ENCODE results near the gene RHEX. TPM values are rescaled to one million over a fixed set of nuclear protein-coding genes. Genes with fewer than 3 reads are reported as not detected.

Gene RHEX
- total RNA-seq, 4 donors from 2014 or later = 0.93 to 9.9 (median 1.7) TPM; not detected in 1

DNA sequence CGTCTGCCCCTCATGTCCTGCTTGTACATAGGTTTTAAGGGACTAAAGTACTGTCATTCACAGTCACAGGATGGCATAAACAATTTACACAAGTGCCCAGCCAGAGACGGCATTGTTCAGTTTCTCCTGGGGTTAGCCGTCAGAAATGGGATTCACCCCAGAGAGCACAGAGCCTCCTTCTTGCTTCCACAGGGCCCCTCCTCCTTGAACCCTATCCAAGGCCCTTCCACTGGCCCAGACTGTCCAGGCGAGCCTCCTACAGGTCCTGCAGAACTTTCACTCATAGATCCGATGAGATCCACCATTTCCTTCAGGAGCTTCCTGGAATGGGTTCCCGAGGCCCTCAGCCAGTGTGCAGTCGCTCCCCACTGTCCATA is 54.2 kb downstream of the RHEX start:
- DNase-seq (ENCODE audit: low spot score in 2 of 2) = no peak
- 62 to 77% methylated on average over 7 of the region's 7 CpGs for WGBS, 2 donors
- H3K4me3 ChIP-seq (ENCODE audit: low read depth, poor library complexity, severe bottlenecking) = no peak overlapping the region
- TF ChIP-seq, protein P1, sequence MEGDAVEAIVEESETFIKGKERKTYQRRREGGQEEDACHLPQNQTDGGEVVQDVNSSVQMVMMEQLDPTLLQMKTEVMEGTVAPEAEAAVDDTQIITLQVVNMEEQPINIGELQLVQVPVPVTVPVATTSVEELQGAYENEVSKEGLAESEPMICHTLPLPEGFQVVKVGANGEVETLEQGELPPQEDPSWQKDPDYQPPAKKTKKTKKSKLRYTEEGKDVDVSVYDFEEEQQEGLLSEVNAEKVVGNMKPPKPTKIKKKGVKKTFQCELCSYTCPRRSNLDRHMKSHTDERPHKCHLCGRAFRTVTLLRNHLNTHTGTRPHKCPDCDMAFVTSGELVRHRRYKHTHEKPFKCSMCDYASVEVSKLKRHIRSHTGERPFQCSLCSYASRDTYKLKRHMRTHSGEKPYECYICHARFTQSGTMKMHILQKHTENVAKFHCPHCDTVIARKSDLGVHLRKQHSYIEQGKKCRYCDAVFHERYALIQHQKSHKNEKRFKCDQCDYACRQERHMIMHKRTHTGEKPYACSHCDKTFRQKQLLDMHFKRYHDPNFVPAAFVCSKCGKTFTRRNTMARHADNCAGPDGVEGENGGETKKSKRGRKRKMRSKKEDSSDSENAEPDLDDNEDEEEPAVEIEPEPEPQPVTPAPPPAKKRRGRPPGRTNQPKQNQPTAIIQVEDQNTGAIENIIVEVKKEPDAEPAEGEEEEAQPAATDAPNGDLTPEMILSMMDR (IDR thresholded peaks at IDR 0.05) = no peak
- TF ChIP-seq POLR2A (IDR thresholded peaks at IDR 0.05) = no peak
- intact Hi-C loops (cut with DNase I; ENCODE audit: low total_unique reads) = no loop called here

DNA sequence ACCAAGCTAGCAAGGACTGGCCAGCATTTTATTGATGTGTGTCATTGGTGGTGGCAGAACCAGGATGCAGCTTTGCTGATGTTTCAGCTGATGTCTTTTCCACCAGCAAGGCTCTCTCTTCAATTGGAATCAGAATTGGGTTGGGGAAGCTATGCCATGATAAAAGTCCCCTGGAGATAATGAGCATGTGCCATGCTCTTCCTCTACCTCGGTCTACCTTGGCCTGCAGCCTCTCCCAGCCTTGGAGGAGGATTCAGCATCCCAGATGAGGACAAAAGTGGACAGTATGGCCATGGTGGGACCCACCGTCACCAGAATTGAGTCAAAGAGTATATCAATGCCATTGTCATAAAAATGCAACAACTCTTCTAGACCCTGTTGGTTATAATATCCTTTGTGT is 55.7 kb downstream of the RHEX start:
- intact Hi-C loops (cut with DNase I; ENCODE audit: low total_unique reads) = no loop called here
- H3K4me3 ChIP-seq (ENCODE audit: low read depth, poor library complexity, severe bottlenecking) = no peak overlapping the region
- no peak for TF ChIP-seq POLR2A (IDR thresholded peaks at IDR 0.05)
- TF ChIP-seq, protein P1 (IDR thresholded peaks at IDR 0.05) = no peak
- DNase-seq (ENCODE audit: low spot score in 2 of 2) = no peak
- WGBS, 2 donors = 93 to 94% methylated on average over 2 of the region's 2 CpGs

DNA sequence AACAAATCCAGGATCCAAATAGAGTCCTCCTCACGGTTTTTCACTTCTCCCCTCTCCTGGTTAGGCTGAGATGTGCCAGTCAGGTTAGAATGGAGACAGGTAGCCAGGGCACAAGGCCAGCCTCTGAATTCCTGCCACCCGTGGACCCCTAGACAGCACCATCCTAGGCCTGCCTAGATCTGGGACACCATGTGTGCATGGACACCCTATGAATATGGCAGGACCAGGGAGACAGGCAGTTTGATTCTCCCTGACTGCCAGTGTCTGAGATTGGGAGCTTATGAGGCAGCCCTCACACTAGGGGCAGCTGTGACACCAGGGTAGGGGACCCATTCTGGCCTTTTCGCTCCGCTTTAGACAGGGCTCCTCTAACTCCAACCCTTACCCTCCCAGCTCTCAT is 56.7 kb downstream of the RHEX start:
- DNase-seq (ENCODE audit: low spot score in 2 of 2) = no peak
- WGBS, 2 donors = 82 to 87% methylated on average over 4 of the region's 4 CpGs
- intact Hi-C loops (cut with DNase I; ENCODE audit: low total_unique reads) = loop anchor here (5.0 kb wide), 2 partner anchors 127 to 187 kb away; no protein-coding TSS in a partner anchor
- H3K4me3 ChIP-seq (ENCODE audit: low read depth, poor library complexity, severe bottlenecking) = no peak overlapping the region
- TF ChIP-seq, protein P1 (IDR thresholded peaks at IDR 0.05) = no peak
- TF ChIP-seq POLR2A (IDR thresholded peaks at IDR 0.05) = no peak

DNA sequence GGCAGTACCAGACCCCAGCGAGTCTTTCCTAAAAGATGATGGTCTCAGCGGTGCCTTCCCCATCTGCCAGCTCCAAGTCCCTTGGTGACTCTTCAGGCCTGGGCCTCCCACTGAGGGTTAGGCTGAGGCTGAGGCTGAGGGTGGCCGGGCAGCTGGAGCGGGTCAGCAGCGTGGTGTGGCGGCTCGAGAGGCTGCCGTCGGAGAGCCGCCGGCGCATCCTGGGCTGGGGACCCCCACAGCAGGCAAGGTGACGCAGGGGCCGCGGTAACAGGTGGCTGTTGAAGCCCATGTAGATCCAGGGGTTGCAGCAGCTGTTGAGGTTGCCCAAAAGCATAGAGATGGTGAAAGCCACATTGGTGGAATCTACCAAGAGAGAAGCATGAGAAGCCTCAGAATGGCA is 57.2 kb downstream of the RHEX start:
- no peak overlapping the region for H3K4me3 ChIP-seq (ENCODE audit: low read depth, poor library complexity, severe bottlenecking)
- intact Hi-C loops (cut with DNase I; ENCODE audit: low total_unique reads) = loop anchor here (5.0 kb wide), 2 partner anchors 128 to 188 kb away; no protein-coding TSS in a partner anchor
- 94 to 97% methylated on average over 15 of the region's 15 CpGs for WGBS, 2 donors
- no peak for TF ChIP-seq POLR2A (IDR thresholded peaks at IDR 0.05)
- TF ChIP-seq, protein P1 (IDR thresholded peaks at IDR 0.05) = no peak
- DNase-seq (ENCODE audit: low spot score in 2 of 2) = no peak

DNA sequence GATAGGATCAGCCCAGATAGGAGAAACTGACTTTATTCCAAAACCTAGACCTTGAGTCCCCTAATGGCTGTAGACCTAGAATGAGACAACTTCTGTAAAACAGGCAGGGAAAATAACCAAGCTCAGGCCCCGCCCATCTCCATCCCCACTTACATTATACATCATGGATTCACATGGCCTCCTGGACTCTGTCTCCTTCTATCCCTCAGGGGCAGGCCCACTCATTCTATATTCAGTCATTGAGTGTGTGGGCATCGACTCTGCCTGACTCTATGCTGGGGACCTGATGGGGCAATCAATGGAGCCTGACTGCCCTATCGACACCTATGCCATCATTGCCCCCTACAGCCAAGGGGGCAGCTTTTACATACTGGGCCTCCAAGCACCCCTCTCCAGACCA is 57.8 kb downstream of the RHEX start:
- DNase-seq (ENCODE audit: low spot score in 2 of 2) = no peak
- intact Hi-C loops (cut with DNase I; ENCODE audit: low total_unique reads) = loop anchor here (5.0 kb wide), 2 partner anchors 129 to 189 kb away; no protein-coding TSS in a partner anchor
- H3K4me3 ChIP-seq (ENCODE audit: low read depth, poor library complexity, severe bottlenecking) = no peak overlapping the region
- 83 to 94% methylated on average over 3 of the region's 3 CpGs for WGBS, 2 donors
- no peak for TF ChIP-seq POLR2A (IDR thresholded peaks at IDR 0.05)
- TF ChIP-seq, protein P1 (IDR thresholded peaks at IDR 0.05) = no peak

All from lower leg skin (tissue), 4 donors.